ENCODE results near the gene OR7E24.

The OR7E24 gene

DNA sequence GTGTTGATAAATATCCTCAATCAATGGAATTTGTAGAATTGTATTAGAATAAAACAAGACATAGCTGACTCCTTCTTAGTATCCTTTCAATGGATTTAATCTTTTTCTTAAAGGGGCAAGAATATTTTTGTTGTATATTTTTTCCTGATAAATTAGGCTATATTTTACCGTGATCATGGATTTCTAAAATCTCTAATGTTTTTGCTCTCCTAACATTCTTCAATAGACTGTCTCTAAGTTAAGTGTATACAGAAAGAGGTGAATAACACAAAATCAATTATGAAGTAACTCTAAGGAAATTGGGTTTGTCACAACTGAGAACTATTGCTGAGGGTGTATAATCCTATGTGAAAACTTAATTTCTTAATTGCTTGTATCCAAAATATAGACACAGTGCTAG lies at the start of gene OR7E24:
Gene OR7E24, plus strand, starts transcription at position 301 of the 400 bp plus-strand sequence. CDS start 114 bp downstream, outside the sequence.
- no peak for DNase-seq

DNA sequence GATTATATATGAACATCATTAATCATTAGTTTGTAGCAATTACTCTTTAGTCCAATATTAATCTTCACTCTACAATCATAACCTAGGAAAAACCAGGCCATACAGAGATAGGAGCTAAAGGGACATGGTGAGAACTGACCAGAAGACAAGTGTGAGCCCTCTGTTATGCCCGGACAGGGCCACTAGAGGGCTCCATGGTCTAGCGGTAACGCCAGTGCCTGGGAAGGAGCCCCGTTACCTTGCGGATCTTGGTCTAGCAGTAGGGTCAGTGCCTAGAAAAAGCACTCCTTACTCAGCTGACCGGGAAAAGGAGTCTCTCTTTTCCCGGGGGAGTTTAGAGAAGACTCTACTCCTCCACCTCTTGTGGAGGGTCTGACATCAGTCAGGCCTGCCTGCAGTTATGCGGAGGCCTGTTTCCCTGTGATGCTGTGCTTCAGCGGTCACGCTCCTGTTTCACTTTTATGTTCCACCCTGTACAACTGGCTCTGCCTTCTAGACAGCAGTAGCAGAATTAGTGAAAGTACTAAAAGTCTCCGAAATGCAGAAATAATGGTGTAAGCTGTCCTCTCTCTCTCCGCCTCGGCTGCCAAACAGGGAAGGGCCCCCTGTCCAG lies 45.1 kb upstream of the OR7E24 start:
- DNase-seq, result peak; percentile 81

DNA sequence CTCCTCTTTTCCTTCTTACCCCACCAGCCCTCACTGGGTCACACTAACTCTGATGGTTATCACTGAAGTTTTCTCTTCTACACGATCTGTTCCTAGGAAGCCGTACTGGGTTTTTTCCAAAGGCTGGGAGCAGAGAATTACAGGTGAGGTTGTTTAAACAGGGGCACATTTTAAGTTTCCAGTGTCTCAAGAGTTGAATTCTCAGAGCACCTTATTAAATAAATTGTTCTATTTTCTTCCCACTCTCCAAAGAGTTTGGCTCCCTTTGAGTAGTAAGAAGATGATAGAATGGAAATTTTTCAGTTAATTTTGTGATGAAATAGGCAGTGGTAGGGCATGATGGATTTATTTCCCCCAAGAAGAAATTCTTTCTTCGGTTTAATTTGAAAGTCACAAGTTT lies 31.2 kb upstream of the OR7E24 start, which contains the start of gene OR7D4:
Gene OR7D4, minus strand, starts transcription at position 101 of the 400 bp plus-strand sequence. CDS start 4,752 bp downstream, outside the sequence.
- DNase-seq, result no peak

- no peak for DNase-seq
Observed at GRCh38 chr19:9251236-9251635, 506 bp downstream of the OR7E24 start.

DNA sequence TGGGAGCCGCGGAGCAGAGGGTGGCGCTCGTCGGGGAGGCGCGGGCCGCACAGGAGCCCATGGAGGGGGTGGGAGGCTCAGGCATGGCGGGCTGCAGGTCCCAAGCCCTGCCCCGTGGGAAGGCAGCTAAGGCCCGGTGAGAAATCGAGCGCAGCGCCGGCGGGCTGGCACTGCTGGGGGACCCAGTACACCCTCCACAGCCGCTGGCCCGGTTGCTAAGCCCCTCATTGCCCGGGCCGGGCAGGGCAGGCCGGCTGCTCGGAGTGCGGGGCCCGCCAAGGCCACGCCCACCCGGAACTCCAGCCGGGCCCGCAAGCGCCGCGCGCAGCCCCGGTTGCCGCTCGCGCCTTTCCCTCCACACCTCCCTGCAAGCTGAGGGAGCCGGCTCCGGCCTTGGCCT lies 32.8 kb downstream of the OR7E24 start:
- DNase-seq, result peak; percentile 16

- DNase-seq, result no peak
Observed at GRCh38 chr19:9289231-9289884, 38.6 kb downstream of the OR7E24 start.

DNA sequence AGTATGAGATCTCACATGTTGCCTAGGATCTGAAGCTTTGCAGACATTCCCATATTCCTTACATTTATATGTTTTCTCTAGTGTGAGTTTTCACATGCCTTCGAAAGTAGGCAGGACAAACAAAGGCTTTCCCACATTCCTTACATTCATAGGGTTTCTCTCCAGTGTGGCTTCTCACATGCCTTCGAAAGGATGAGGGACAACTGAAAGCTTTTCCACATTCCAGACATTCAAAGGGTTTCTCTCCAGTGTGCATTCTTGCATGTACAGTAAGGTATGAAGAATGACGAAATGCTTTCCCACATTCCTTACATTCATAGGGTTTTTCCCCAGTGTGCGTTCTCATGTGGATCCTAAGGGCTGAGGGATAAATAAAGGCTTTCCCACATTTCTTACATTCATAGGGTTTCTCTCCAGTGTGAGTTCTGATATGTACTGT lies 44.7 kb downstream of the OR7E24 start:
- DNase-seq, result no peak

GRCh38 chr19:9296336-9296735 lies 45.6 kb downstream of the OR7E24 start:
- no peak for DNase-seq

Data from femur (tissue), 1 donor.